ENCODE data around the gene ARFGAP1.
"Not testable (repeated sequence)": the region's sequence is repeated elsewhere in the genome, so short reads cannot be mapped to it uniquely, and the experiment has no call there.

ARFGAP1 gene

GRCh38 chr20:63292292-63292701 lies 19.7 kb downstream of the ARFGAP1 start:
- no peak for DNase-seq (ENCODE audit: low read depth)

GRCh38 chr20:63292904-63293303 lies 20.3 kb downstream of the ARFGAP1 start, which contains the start of gene COL20A1:
COL20A1 (plus strand) TSS chr20:63293186; CDS start chr20:63295108, 1,922 bp downstream.
- no peak for DNase-seq (ENCODE audit: low read depth)

- DNase-seq (ENCODE audit: low read depth) = no peak
Observed at GRCh38 chr20:63293456-63293855, 20.8 kb downstream of the ARFGAP1 start.

- DNase-seq (ENCODE audit: low read depth) = no peak
Observed at GRCh38 chr20:63293871-63294535, 21.4 kb downstream of the ARFGAP1 start.

GRCh38 chr20:63294536-63294900 lies 21.9 kb downstream of the ARFGAP1 start:
- DNase-seq (ENCODE audit: low read depth) = no peak

GRCh38 chr20:63295018-63295417 lies 22.4 kb downstream of the ARFGAP1 start:
- no peak for DNase-seq (ENCODE audit: low read depth)

- no peak for DNase-seq (ENCODE audit: low read depth)
Observed at GRCh38 chr20:63295422-63295821, 22.8 kb downstream of the ARFGAP1 start.

GRCh38 chr20:63295846-63296245 lies 23.2 kb downstream of the ARFGAP1 start:
- no peak for DNase-seq (ENCODE audit: low read depth)

- DNase-seq (ENCODE audit: low read depth) = no peak
Observed at GRCh38 chr20:63296531-63297299, 24.1 kb downstream of the ARFGAP1 start.

GRCh38 chr20:63297371-63297781 lies 24.8 kb downstream of the ARFGAP1 start:
- no peak for DNase-seq (ENCODE audit: low read depth)

- no peak for DNase-seq (ENCODE audit: low read depth)
Observed at GRCh38 chr20:63297796-63298572, 25.4 kb downstream of the ARFGAP1 start.

GRCh38 chr20:63298731-63299312 lies 26.2 kb downstream of the ARFGAP1 start:
- no peak for DNase-seq (ENCODE audit: low read depth)

- DNase-seq (ENCODE audit: low read depth) = no peak
Observed at GRCh38 chr20:63301671-63302070, 29.1 kb downstream of the ARFGAP1 start.

- no peak for DNase-seq (ENCODE audit: low read depth)
Observed at GRCh38 chr20:63303095-63303666, 30.6 kb downstream of the ARFGAP1 start.

GRCh38 chr20:63305393-63305792 lies 32.8 kb downstream of the ARFGAP1 start:
- DNase-seq (ENCODE audit: low read depth) = no peak

GRCh38 chr20:63305933-63306672 lies 33.5 kb downstream of the ARFGAP1 start:
- not testable (repeated sequence) for DNase-seq (ENCODE audit: low read depth)

- no peak for DNase-seq (ENCODE audit: low read depth)
Observed at GRCh38 chr20:63306673-63307537, 34.3 kb downstream of the ARFGAP1 start.

- no peak for DNase-seq (ENCODE audit: low read depth)
Observed at GRCh38 chr20:63307538-63308217, 35.1 kb downstream of the ARFGAP1 start.

- no peak for DNase-seq (ENCODE audit: low read depth)
Observed at GRCh38 chr20:63308218-63308911, 35.8 kb downstream of the ARFGAP1 start.

Measured in non-pigmented ciliary epithelial cell (primary cell).